SW480 (cell line): ENCODE results near the gene IPPK.
"Not testable (repeated sequence)": the region's sequence is repeated elsewhere in the genome, so short reads cannot be mapped to it uniquely, and the experiment has no call there.

Experiments
- DNase-seq: peaks from one replicate; pipeline ENCODE4 v3.0.0-alpha.2; 2016; ENCODE audit warnings: low spot score

The IPPK gene

DNA sequence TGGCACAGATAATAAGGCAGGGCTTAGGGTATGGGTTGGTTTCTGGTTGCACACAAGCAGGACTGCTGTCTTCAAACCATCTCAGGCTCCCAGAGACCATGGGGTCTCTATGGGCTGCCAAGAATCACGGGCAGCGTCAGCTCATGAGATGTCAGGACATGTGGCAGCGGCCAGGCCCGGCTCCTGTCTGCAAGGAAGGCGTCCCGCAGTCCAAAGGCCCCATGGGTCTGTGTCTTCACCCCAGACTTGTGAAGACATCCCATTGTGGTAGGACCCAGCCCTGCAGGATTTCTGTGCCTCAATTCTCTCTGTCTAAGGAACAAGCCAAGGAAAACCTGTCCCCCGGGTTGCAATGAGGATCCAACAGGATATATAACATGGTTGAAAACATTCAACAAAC, 32.6 kb downstream of the IPPK start:
- no peak for DNase-seq

- DNase-seq: no peak
Measured at GRCh38 chr9:92636627-92637026, 33.3 kb downstream of the IPPK start.

DNA sequence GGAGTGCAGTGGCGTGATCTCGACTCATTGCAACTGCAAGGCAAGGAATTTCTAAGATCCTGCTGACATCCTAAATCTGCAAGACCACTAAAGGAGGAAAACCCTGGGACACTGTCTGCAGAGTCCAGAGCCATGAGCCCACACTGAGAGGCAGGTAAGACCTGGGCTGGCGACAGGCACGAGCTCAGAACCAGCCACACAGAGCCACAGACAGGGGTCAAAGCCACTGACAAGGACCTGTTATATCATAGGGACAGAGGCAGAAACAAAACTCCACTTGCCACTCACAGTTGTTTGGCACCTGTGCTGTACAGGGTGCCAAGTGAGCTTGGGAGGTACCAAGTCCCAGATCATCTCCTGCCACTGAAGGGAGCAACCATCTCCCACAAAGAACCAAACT, 34.2 kb downstream of the IPPK start:
- no peak for DNase-seq

DNA sequence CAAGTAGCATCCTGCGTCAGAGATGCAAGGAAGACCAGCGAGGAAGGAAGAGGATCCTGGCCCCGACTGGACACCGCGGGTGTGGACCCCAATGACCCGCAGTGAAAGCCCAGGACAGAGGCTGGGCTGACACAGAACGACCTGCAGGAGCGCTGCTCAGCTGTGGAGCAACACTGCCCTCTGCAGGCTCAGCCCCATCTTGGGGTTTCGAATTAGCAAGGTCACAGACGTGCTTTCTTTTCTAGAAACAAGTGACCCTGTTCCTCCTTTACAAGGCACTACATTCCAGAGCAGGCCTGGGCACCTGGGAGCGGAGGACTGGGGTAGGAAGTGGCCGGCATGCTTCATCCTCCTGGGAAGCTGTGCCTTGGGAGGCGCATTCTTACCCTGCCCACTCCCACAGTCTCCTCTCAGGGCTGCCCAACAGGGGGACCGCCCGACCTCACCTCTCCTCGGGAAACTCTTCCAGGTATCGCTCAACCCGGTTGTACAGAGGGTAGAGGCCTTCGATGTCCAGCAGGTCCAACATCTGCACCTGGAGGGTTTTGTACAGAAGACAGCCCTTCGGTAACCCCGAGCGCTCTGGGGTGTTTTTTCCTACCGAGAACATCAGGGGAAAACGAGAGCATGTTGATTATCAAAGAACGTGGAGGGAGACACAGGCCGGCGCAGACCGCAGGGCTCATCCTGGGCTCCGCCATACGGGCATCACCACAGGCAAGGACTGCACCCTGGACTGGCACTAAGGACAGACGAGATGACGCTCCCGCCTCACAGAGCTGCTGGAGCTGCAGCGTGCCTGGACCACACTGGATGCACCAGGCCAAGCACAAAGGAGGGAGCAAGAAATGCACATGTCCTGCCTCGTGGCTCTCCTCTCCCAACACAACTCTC, 35.0 kb downstream of the IPPK start:
- DNase-seq: peak; percentile 39

- no peak for DNase-seq
Measured at GRCh38 chr9:92633614-92634278, 36.2 kb downstream of the IPPK start.

GRCh38 chr9:92632641-92633040, 37.3 kb downstream of the IPPK start:
- no peak for DNase-seq

GRCh38 chr9:92631452-92632343, 38.2 kb downstream of the IPPK start:
- no peak for DNase-seq

DNA sequence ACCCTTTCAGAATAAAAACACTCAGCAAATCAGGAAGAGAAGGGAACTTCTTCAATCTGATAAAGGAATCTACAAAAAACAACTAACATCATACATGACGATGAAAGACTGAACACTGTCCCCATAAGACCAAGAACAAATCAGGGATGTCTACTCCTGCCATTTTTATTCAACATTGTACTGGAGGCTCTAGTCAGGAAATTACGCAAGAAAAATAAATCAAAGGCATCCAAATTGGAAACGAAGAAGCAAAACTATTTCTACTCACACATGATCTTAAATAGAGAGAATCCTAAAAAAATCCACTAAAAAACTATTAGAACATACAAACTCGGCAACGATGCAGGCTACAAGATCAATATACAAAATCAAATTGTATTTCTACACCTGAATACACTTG, 42.3 kb downstream of the IPPK start:
- DNase-seq: no peak

GRCh38 chr9:92626484-92626883, 43.4 kb downstream of the IPPK start:
- no peak for DNase-seq

DNA sequence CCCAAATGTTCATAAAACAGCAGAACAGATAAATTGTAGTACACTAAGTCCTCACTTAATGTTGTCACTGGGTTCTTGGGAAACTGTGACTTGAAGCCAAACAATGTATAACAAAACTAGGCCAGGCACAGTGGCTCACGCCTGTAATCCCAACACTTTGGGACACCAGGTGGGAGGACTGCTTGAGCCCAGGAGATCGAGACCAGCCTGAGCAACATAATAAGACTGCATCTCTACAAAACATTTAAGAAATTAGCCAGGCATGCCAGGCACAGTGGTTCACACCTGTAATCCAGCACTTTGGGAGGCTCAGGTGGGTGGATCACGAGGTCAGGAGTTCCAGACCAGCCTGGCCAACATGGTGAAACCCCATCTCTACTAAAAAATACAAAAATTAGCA, 46.0 kb downstream of the IPPK start:
- not testable (repeated sequence) for DNase-seq

GRCh38 chr9:92620845-92621244, 49.1 kb downstream of the IPPK start:
- DNase-seq: no peak

DNA sequence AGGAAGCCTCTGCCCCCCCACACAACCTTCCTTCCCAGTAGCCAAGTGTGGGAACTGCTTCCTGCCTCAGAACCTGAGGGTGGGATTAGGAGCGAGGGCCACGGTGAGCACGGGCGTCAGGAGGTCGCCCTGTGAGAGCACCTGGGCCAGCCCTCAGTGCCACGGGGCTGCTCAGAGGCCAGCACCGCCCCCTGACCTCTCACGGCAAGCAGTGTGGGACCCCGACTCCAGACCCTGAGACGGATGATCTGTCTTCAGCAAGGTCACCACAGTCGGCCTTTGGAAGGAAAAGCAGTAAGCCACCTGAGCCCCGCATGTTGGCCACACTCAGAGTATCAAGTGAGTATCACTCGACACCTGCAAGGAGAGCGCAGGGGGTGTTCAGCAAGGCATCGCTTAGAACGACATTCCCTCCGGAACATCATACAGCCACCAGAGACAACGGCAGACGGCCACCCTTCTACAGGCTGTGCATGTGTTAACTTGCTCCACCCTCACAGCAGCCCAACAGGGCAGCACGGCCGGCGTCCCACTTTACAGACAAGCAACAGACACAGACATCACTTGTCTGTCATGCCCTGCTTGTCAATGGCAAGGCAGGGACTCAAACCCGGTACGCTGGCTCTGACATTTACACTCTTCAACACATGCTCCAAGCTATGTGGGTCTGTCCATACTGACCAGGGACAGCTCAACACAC, 50.2 kb downstream of the IPPK start:
- DNase-seq: no peak

- no peak for DNase-seq
Measured at GRCh38 chr9:92618633-92619225, 51.2 kb downstream of the IPPK start.

- no peak for DNase-seq
Measured at GRCh38 chr9:92617951-92618510, 51.9 kb downstream of the IPPK start.

DNA sequence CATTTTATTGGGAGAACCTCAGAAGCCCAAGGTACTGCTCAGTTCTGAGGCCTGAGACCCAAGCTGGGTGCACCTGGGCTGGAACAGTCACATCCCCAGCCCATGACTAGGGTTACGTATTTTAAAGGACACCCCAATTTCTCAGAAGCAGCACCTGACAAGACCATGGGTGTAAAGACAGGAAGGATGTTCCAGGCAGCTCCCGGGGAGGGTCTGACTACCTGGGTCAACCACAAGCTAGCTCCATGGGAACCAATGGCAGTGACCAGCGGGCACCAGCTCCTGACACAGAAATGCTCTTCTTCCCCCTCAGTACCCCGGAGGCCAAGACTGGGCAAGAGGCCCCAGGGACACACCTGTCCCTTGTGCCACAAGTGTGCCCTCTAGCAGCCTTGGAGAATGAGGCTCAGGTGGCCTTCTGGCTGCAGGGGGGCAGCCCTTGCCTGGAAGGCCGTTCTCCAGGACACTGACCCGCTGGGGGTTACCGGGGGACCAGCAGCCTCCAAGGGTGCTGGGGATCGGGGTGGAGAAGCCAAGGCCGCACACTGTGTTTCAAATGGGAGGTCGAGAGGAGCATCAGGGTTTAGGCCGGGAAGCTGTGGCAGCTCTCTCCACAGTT, 52.6 kb downstream of the IPPK start:
- no peak for DNase-seq

DNA sequence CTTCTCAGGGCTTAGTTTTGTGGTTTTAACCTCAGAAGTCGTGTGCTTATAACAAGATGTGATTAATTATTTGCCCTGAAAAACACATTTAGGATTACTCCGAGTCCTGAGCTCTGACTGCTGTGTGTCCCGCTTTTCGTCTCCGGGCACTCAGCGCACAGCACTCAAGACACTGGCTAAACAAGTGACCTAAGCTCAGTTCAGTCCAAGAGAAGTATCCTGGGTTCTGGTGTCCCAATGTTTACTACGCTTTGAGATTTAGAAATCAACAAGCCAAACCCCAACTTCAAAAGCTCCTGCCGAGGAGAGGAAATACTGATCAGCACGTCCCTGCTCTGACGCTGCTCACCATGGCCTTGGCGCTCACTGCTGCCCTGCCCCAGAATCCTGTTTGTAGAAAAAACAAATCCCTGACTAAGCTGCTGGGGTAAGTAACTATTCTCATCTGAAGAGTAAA, 53.2 kb downstream of the IPPK start:
- no peak for DNase-seq

DNA sequence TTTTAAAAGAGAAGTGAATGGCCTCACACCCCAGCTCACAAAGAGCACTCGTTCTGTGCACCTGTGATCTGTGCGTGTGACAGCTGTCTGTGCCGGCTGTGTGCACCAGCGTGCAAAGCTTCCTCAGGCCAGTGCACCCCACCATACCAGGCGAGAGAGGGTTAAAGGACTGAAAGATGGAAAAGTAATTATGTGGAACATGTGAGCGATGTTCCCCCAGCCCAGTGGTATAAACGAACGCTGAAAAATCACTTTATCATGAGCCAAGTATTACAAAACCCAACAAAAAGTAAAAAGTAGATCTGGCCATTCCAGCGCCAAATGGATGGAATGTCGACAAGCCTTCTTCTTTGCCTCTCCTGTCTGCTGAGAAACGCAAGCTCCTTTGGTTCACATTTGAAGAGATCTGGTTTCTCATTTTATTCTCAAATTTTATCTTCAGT, 53.7 kb downstream of the IPPK start:
- no peak for DNase-seq

DNA sequence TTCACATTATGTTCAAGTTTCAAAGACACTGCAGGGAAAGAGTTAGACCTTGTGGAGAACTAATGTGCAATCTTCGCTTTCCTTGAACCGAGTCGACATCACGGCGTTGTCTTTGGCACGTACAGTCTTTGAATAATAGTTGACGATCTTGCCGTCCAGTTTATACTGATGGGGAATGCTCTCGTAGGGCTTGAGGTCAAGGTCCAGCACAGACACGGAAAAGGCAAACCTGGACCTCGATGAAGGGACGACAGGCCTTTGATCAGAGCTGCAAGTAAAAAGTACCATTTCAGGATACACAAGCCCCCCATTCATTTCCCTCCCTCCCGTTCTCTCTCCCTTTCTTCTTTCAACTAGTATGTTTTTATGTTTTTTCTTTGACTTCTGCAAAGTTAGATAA, 54.1 kb downstream of the IPPK start:
- DNase-seq: no peak

GRCh38 chr9:92614763-92615461, 55.0 kb downstream of the IPPK start:
- no peak for DNase-seq

DNA sequence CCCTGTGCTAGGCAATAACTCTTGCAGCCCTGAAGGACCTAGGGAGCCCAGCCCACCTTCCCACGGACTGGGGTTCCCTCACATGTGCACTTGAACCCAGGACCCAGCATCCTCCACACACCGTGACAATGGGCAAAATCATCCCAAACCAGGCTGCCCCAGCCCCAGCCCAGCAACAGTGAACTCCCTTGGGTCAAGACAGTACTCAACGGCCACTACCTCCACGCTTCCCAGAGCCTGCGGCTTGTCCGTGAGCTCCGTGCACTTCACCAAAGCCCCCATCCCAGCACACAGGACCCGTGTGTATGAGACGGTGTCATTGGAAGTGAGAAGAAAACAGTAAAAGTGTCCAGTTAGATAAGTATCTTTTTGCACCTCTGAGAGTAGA, 55.8 kb downstream of the IPPK start:
- no peak for DNase-seq
